PFSK-1 (cell line): ENCODE data around the gene PAQR8.

Experiments
- FOXP2 ChIP-seq: optimal IDR thresholded peaks from 2 replicates; pipeline ENCODE3; 2011; ENCODE audit warnings: borderline replicate concordance, control low read depth, inconsistent platforms; ENCODE audit not compliant: insufficient read depth; ENCODE audit errors: extremely low read length, extremely low read depth
- POLR2AphosphoS5 ChIP-seq: IDR thresholded peaks from 2 replicates; pipeline ENCODE4 v1.6.1; 2012; ENCODE audit warnings: low read depth, mild to moderate bottlenecking, control low read depth, low read length, moderate library complexity
- SIN3A ChIP-seq: IDR thresholded peaks from 2 replicates; pipeline ENCODE4 v1.6.1; 2012; ENCODE audit warnings: mild to moderate bottlenecking, low read length, moderate library complexity, borderline replicate concordance; ENCODE audit not compliant: insufficient read depth
- TAF1 ChIP-seq: IDR thresholded peaks from 2 replicates; pipeline ENCODE4 v1.6.1; 2012; ENCODE audit warnings: low read length, control low read depth, borderline replicate concordance; ENCODE audit not compliant: insufficient read depth
- TF ChIP-seq, protein P1 (sequence below), 2 experiments: IDR thresholded peaks; 2 replicates each; pipeline versions ENCODE4 v1.6.1 to v1.8.0; 2011 to 2012; ENCODE audit warnings: low read depth in 2 of 2, low read length in 2 of 2, control low read depth in 1 of 2, inconsistent platforms in 1 of 2, mild to moderate bottlenecking in 1 of 2, moderate library complexity in 1 of 2; ENCODE audit not compliant: insufficient read depth in 1 of 2

Gene PAQR8

DNA sequence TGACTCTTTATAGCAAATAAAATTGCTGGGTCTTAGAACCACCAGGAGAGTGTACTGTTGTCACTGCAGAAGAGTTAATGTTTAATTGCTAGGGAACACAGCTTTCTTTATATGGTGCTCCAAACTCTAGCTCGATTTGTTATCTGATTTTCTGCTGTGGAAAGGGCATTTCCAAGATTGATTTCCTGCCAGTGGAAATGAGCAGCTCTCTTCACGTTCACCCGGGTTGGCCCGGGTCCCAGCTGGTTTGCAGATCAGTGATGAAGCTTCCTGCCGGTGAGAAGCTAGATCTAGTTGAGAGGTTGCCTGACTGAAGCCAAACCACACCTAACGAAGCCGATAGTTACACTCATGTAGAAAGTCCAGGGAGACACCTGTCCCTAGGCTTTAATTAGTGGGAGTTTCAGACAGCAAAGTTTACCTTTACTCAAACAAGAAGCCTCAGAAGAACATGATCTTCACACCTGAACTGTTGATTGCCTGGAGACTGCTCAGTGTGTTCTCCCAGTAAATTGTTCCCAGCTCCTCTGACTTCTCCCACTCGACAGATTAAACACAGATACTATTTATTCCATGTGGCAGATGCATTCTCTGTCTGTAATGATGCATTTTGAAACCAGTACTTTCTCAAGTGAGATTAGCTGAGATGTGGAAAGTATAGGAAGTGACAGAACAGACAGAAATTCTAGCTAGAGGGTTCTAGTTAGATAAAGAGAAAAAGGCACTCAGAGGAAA, 27.8 kb downstream of the PAQR8 start:
- no peak for TF ChIP-seq SIN3A
- TF ChIP-seq, protein P1, sequence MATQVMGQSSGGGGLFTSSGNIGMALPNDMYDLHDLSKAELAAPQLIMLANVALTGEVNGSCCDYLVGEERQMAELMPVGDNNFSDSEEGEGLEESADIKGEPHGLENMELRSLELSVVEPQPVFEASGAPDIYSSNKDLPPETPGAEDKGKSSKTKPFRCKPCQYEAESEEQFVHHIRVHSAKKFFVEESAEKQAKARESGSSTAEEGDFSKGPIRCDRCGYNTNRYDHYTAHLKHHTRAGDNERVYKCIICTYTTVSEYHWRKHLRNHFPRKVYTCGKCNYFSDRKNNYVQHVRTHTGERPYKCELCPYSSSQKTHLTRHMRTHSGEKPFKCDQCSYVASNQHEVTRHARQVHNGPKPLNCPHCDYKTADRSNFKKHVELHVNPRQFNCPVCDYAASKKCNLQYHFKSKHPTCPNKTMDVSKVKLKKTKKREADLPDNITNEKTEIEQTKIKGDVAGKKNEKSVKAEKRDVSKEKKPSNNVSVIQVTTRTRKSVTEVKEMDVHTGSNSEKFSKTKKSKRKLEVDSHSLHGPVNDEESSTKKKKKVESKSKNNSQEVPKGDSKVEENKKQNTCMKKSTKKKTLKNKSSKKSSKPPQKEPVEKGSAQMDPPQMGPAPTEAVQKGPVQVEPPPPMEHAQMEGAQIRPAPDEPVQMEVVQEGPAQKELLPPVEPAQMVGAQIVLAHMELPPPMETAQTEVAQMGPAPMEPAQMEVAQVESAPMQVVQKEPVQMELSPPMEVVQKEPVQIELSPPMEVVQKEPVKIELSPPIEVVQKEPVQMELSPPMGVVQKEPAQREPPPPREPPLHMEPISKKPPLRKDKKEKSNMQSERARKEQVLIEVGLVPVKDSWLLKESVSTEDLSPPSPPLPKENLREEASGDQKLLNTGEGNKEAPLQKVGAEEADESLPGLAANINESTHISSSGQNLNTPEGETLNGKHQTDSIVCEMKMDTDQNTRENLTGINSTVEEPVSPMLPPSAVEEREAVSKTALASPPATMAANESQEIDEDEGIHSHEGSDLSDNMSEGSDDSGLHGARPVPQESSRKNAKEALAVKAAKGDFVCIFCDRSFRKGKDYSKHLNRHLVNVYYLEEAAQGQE (IDR thresholded peaks at IDR 0.05; ENCODE audit: insufficient read depth in 1 of 2, low read depth in 2 of 2, low read length in 2 of 2) = no peak; a peak in 1 of 4 replicates
- no peak for TF ChIP-seq FOXP2
- no peak for TF ChIP-seq TAF1
- no peak for TF ChIP-seq POLR2AphosphoS5

DNA sequence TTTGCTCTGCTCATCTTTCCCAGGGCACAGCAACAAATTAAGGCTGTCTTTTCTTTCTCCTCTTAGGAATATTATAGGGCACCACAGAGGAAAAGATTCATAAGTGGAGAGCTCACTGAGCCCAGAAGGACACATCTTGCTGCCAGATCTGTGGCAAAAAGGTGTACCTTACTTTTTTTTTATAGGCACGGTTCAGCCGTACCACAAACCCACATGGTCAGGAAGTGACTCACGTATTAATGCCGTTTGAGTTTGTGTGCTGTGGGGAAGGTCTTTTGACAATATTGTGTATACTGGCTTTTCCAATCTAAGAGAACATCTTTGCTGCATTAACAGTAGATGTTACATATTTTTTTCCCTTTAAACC, 28.4 kb downstream of the PAQR8 start:
- TF ChIP-seq FOXP2 (no peak), POLR2AphosphoS5 (no peak), SIN3A (no peak), TAF1 (no peak)
- TF ChIP-seq, protein P1 (IDR thresholded peaks at IDR 0.05; ENCODE audit: insufficient read depth in 1 of 2, low read depth in 2 of 2, low read length in 2 of 2) = no peak

DNA sequence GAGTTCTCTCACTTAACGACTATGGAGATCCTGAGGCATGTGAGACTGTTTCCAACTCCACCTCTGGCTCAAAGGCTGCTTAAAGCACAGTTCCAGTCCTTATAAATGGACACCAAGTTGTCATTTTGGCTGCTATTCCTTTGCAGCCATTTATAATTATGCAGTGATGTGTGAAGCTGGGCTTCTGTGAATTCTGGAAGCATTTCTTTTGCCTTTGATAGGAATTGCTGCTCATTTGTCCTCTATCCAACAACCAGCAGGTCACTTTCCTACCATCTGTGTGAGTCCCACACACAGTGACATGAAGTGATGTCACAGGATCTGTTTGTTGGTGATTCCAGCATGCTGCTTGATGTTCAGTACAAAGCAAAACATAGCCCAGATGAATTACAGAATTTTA, 29.6 kb downstream of the PAQR8 start:
- TF ChIP-seq, protein P1 (IDR thresholded peaks at IDR 0.05; ENCODE audit: insufficient read depth in 1 of 2, low read depth in 2 of 2, low read length in 2 of 2) = no peak
- TF ChIP-seq TAF1 (no peak), POLR2AphosphoS5 (no peak), SIN3A (no peak), FOXP2 (no peak)

DNA sequence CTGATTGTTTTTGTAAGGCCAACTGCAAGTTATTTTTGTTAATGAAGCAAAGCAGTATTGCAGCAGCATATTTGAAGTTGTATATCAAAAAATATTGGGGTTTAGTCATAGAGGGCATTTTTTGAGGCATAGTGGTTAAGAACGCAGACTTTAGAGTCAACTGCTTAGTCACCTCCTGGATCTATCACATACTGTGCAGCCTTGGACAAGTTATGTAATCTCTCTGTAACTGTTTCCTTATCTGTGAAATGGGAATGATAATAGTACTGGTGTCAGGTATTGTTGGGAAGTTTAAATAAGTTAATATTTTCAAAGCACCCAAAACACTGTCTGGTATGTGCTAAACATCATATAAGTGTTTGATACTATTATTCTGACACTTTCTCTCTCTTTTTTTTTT, 31.0 kb downstream of the PAQR8 start:
- TF ChIP-seq, protein P1 (IDR thresholded peaks at IDR 0.05; ENCODE audit: insufficient read depth in 1 of 2, low read depth in 2 of 2, low read length in 2 of 2) = no peak
- TF ChIP-seq TAF1 = no peak
- no peak for TF ChIP-seq SIN3A
- no peak for TF ChIP-seq POLR2AphosphoS5
- TF ChIP-seq FOXP2 = no peak

DNA sequence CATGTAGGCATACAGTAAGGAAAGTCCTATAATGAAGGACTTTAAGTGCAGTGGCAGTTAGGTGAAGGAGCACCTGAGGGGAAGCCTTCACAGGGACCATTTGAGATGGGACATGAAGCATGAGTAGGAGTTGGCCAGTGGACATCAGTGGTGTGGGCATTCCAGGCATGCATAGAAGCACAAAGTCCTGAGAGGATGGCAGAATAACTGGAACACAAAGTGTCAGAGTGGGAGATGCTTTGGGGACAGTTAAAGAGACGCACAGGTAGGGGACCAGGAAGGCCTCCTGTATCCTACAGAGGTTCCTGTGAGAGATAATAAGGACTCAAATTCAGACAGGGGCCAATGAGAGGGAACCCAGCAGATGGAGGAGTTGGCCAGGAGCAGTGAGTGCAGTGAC, 31.8 kb downstream of the PAQR8 start:
- TF ChIP-seq TAF1 = no peak
- TF ChIP-seq, protein P1 (IDR thresholded peaks at IDR 0.05; ENCODE audit: insufficient read depth in 1 of 2, low read depth in 2 of 2, low read length in 2 of 2) = no peak
- TF ChIP-seq SIN3A = no peak
- no peak for TF ChIP-seq FOXP2
- no peak for TF ChIP-seq POLR2AphosphoS5
